Measurements from ENCODE around the gene APOBR. TPM values are rescaled to one million over a fixed set of nuclear protein-coding genes. Genes with fewer than 3 reads are reported as not detected.

The APOBR gene
- total RNA-seq, 1 donor from 2014 or later, result not detected

GRCh38 chr16:28496844-28497243 lies 2.4 kb downstream of the APOBR start:
- no peaks in the 10 kb centered on the region for H3K36me3 ChIP-seq
- H3K9ac ChIP-seq, result peak overlapping the region; percentile 32
- H2AFZ ChIP-seq (replicated peaks), result no peak overlapping the region
- Mint-ChIP-seq H3K9me3 (no peaks in the 10 kb centered on the region), H3K4me1 (peaks cover 5% of the 10 kb centered on the region), H3K36me3 (no peaks in the 10 kb centered on the region), H3K27ac (peak overlapping the region; percentile 13), H3K4me3 (peak overlapping the region; percentile 74), H3K27me3 (ENCODE audit: insufficient read depth, low read depth) (peaks cover 19% of the 10 kb centered on the region)
- no peaks in the 10 kb centered on the region for H3K9me3 ChIP-seq (ENCODE audit: low read depth)
- TF ChIP-seq EZH2phosphoT487 (IDR thresholded peaks at IDR 0.05) (no peak), EZH2 (IDR thresholded peaks at IDR 0.05) (no peak), CTCF (IDR thresholded peaks at IDR 0.05) (no peak)
- no peaks in the 10 kb centered on the region for H3K27me3 ChIP-seq
- H3K27ac ChIP-seq, result no peak overlapping the region
- H3K4me1 ChIP-seq, result no peaks in the 10 kb centered on the region
- no peak for DNase-seq (ENCODE audit: low spot score)
- no peaks in the 10 kb centered on the region for H4K20me1 ChIP-seq (ENCODE audit: low read depth)
- H3K4me3 ChIP-seq, result no peak overlapping the region
- H3K79me2 ChIP-seq (ENCODE audit: low read depth), result no peaks in the 10 kb centered on the region
- no peak overlapping the region for H3K4me2 ChIP-seq
- H3F3A ChIP-seq (ENCODE audit: low read depth), result no peaks in the 10 kb centered on the region

GRCh38 chr16:28497386-28497785 lies 2.9 kb downstream of the APOBR start:
- Histone ChIP-seq H3K36me3 (no peaks in the 10 kb centered on the region), H4K20me1 (ENCODE audit: low read depth) (no peaks in the 10 kb centered on the region), H3K4me2 (no peak overlapping the region), H3K27ac (no peak overlapping the region), H3K4me3 (no peak overlapping the region), H3K9ac (peak overlapping the region; percentile 32), H3K9me3 (ENCODE audit: low read depth) (no peaks in the 10 kb centered on the region), H3K79me2 (ENCODE audit: low read depth) (no peaks in the 10 kb centered on the region), H3F3A (ENCODE audit: low read depth) (no peaks in the 10 kb centered on the region), H3K27me3 (no peaks in the 10 kb centered on the region), H3K4me1 (no peaks in the 10 kb centered on the region), H2AFZ (replicated peaks) (no peak overlapping the region)
- H3K27me3 Mint-ChIP-seq (ENCODE audit: insufficient read depth, low read depth), result peaks cover 19% of the 10 kb centered on the region
- no peaks in the 10 kb centered on the region for H3K9me3 Mint-ChIP-seq
- H3K27ac Mint-ChIP-seq, result no peak overlapping the region
- peaks cover 5% of the 10 kb centered on the region for H3K4me1 Mint-ChIP-seq
- no peaks in the 10 kb centered on the region for H3K36me3 Mint-ChIP-seq
- no peak overlapping the region for H3K4me3 Mint-ChIP-seq
- no peak for DNase-seq (ENCODE audit: low spot score)
- TF ChIP-seq CTCF (IDR thresholded peaks at IDR 0.05) (no peak), EZH2phosphoT487 (IDR thresholded peaks at IDR 0.05) (no peak), EZH2 (IDR thresholded peaks at IDR 0.05) (no peak)

- H3K9ac ChIP-seq, result no peak overlapping the region
- Mint-ChIP-seq H3K36me3 (no peaks in the 10 kb centered on the region), H3K27ac (no peak overlapping the region), H3K4me1 (peaks cover 5% of the 10 kb centered on the region), H3K9me3 (no peaks in the 10 kb centered on the region), H3K27me3 (ENCODE audit: insufficient read depth, low read depth) (peaks cover 16% of the 10 kb centered on the region), H3K4me3 (no peak overlapping the region)
- H3K27me3 ChIP-seq, result no peaks in the 10 kb centered on the region
- no peaks in the 10 kb centered on the region for H3K36me3 ChIP-seq
- TF ChIP-seq EZH2 (IDR thresholded peaks at IDR 0.05) (no peak), CTCF (IDR thresholded peaks at IDR 0.05) (no peak), EZH2phosphoT487 (IDR thresholded peaks at IDR 0.05) (no peak)
- H3F3A ChIP-seq (ENCODE audit: low read depth), result no peaks in the 10 kb centered on the region
- H3K9me3 ChIP-seq (ENCODE audit: low read depth), result no peaks in the 10 kb centered on the region
- H2AFZ ChIP-seq (replicated peaks), result no peak overlapping the region
- H3K4me1 ChIP-seq, result no peaks in the 10 kb centered on the region
- no peaks in the 10 kb centered on the region for H4K20me1 ChIP-seq (ENCODE audit: low read depth)
- no peak overlapping the region for H3K27ac ChIP-seq
- no peak overlapping the region for H3K4me2 ChIP-seq
- H3K79me2 ChIP-seq (ENCODE audit: low read depth), result no peaks in the 10 kb centered on the region
- no peak overlapping the region for H3K4me3 ChIP-seq
- DNase-seq (ENCODE audit: low spot score), result no peak
Measured at GRCh38 chr16:28497861-28498599, 3.6 kb downstream of the APOBR start.

Data from neural progenitor cell (in vitro differentiated cells).